ENCODE data around the gene MGAT5B.
A peak's percentile ranks its signal among the peaks of the same experiment; 100 is the strongest.
"Not testable (repeated sequence)": the region's sequence is repeated elsewhere in the genome, so short reads cannot be mapped to it uniquely, and the experiment has no call there.

The MGAT5B gene

DNA sequence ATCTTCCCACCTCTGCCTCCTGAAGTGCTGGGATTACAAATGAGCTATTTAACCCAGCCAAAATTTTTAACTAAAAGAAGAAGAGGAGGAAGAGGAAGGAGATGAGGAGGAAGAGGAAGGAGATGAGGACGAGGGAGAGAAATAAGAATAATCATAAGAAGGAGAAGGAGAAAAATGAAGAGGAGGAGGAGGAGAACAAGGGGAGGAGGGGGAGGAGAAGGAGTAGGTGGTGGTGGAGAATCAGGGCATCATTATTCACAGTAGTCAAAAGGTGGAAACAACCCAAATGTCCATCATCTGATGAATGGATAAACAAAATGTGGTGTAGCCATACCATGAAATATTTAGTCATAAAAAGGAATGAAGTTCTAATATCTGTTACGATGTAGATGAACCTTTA, 21.2 kb upstream of the MGAT5B start:
- no peak for DNase-seq

DNA sequence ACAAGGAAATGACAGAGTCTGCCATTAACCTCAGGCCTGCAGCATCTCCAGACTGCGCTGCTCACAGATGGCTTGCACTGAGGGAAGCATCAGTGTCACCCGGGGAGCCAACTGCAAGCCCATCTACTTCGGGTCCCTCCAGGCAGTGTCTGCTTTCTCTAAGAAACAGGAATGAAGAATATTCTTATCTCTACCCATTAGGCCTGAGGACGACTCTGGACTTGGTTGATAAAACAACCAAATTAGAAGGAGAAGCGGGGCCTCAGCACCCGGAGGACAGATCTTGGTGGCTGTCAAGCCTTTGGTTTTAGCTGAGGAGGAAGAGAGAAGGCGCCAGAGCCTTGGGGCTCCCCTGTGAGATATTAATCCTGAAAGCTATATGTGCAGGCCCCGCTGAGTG, 19.5 kb upstream of the MGAT5B start:
- DNase-seq: no peak

GRCh38 chr17:76849160-76849559, 19.0 kb upstream of the MGAT5B start:
- DNase-seq: not testable (repeated sequence)

GRCh38 chr17:76852843-76853242, 15.4 kb upstream of the MGAT5B start:
- DNase-seq: no peak

- no peak for DNase-seq
These were observed 13.1 kb upstream of the MGAT5B start for GRCh38 chr17:76855105-76855504.

DNA sequence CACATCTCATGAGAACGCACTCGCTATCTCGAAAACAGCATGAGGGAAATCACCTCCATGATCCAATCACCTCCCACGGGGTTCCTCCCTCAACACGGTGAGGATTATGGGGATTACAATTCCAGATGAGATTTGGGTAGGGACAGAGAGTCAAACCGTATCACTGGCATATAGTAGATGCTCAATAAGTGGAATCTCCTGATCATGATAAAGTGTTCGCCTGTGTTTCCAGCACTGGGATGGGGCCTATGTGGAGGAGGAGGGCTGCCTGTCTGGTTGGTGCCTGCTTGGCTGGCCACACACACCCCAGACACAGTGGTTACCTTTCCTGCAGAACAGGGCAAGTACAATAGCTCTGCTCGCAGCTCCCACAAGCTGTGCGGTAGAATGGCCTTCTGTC, 6.1 kb upstream of the MGAT5B start:
- DNase-seq: no peak

DNA sequence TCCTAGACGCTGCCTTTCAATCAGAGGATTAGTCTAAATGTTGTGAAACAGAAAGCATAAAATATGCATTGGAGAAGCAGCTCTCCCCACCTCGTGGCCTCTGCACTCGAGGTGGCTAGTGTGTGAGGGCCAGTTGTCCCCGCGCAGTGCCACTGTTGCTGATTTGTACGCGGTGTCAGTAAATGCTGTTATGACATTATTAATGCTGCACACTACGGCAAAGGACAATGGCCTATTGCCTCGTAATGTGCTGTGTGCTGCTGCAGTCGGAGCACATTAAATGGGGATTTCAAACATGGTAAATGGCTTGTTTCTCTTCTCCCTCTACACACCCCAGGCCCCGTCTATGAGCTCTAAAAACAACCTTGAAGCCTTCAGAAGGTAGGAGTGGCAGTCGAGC, 5.7 kb upstream of the MGAT5B start:
- no peak for DNase-seq

DNA sequence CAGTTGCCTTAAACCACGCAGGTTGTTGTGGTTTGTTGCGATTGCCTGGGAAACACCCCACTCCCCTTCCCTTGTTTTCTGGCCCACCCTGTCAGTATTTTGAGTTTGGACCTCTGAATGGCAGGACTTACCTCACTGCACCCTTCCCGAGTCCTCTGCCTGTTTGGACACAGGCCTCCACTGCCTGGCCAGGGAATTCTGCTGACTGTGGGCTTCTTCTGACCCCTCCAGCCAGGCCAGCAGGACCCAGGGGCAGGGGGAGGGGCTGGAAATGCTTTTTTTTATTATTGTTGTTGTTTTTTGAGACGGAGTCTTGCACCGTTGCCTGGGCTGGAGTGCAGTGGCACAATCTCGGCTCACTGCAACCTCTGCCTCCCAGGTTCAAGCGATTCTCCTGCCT, 4.2 kb upstream of the MGAT5B start:
- no peak for DNase-seq

- DNase-seq: no peak
These were observed 3.0 kb upstream of the MGAT5B start for GRCh38 chr17:76865174-76865573.

GRCh38 chr17:76866203-76866602, 2.0 kb upstream of the MGAT5B start:
- no peak for DNase-seq

DNA sequence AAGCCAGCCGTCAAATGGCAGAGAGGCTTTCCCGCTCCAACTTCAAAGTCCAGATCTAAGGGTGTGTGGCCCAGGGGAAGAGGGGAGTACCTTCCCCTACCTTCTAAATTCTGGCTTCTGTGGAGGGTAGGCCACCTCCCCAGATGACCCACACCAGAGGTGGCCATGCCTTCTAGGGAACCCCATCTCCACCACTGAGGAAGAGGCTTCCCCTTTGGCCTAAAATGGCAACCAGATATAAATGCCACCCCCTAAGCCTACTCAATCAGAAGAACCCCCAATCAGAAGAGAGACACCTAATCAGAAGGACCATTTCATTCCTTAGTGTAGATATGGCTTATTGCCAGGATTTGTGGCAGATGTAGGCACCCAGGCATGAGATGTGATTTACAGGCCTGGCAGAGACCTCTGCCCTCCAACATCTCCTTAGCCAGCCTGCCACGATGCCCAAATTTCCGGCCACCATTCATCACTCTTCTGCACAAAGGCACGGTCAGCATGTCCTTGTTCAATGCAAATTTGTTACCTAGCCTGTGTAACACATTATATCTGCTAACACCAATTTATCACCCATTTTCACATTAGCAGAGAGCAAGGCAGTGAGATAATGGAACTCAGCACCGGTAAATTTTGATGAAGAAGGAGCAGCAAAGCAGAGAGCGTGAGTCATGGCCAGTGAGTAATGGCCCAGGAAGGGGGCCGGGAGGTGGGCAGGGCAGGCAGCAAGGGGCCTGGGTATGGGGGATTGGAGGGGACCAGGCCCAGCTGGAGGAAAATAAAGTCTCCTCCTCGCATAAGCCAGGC, 1.2 kb upstream of the MGAT5B start:
- no peak for DNase-seq

DNA sequence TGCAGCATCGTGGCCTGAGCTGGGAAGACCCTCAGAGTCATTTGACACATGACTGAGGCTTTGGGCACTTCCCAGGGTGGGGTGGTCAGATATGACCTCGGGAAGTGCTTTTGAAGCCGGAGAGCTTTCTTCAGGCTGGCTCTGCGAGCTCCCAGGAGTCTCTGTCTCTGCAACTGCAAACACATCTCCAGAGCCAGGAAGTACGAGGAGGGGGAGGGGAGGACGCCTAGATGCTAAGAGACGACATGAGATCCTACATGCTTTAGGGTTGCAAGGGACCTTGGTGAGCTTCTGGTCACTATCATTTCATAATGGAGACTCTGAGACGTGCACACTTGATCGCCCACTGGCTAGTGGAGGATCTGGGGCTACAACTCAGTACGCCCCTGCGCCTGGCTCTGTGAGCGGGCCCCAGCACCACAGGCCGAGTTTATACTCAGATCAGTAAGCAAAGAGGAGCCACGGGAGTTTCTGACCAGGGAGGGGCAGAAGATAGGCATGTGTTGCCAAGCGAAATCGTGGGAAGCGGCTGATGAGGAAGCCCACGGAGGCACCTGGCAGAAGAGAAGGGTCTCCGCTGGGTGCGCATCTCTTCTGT, 527 bp upstream of the MGAT5B start:
- DNase-seq: peak; percentile 33

GRCh38 chr17:76868669-76869495, 678 bp downstream of the MGAT5B start:
- no peak for DNase-seq

GRCh38 chr17:76869496-76870376, 1.5 kb downstream of the MGAT5B start:
- no peak for DNase-seq

- DNase-seq: no peak
These were observed 2.1 kb downstream of the MGAT5B start for GRCh38 chr17:76870377-76870714.

DNA sequence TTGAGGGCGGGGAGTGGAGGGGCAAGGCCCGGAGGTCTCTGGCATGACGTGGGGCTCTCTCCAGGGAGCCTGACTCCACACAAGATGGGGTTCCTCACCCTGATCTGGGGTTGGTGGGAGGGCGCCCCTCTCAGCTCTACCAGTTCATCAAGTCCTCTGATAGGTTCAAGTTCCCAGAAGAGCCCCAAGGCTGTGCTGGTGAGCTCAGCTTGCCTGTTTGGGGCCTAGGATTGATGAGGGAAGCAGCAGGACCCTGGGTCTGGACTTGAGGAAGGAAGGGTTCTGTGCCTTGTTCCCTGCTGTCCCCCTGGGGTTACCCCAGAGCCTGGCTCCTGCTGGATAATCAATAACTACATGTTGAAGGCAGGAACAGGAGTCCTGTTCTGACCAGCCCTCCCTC, 3.5 kb downstream of the MGAT5B start:
- DNase-seq: no peak

- DNase-seq: no peak
These were observed 4.1 kb downstream of the MGAT5B start for GRCh38 chr17:76872221-76872873.

DNA sequence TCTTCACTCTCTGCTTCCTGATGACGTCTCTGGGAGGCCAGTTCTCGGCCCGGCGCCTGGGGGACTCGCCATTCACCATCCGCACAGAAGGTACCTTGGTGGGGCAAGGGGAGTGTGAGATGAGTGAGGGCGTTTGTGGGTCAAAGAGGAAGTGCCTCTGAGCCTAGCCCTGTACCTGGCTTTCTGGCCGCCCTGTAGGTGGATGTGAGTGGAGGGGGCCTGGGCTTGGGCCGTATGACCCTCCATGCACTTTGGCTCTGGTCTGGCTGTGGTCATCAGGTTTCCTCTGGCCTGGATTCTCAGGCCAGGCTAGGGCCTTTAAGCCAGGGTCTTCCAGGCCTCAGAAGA, 4.6 kb downstream of the MGAT5B start:
- no peak for DNase-seq

- DNase-seq: no peak
These were observed 5.7 kb downstream of the MGAT5B start for GRCh38 chr17:76873856-76874255.

DNA sequence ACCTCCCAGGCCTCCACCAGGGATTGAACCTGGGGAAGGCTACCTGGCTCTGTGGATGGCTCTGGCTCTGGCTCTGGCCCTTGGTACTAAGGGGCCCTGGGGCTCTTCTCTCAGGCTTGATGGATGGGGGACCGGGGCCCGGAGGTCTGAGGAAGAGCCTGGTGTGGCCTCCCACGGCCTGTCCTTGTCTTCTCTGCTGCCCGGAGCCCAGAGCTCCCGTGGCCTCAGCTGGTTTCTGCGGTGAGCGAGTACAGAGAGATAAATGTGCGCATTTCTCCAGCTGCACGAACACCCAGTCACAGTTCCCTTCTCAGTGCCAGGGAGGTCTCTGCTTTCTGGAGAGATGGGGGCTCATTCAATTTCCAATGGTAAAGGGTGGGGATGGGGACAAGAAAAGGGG, 9.2 kb downstream of the MGAT5B start:
- no peak for DNase-seq

GRCh38 chr17:76878568-76878967, 10.4 kb downstream of the MGAT5B start:
- DNase-seq: no peak

DNA sequence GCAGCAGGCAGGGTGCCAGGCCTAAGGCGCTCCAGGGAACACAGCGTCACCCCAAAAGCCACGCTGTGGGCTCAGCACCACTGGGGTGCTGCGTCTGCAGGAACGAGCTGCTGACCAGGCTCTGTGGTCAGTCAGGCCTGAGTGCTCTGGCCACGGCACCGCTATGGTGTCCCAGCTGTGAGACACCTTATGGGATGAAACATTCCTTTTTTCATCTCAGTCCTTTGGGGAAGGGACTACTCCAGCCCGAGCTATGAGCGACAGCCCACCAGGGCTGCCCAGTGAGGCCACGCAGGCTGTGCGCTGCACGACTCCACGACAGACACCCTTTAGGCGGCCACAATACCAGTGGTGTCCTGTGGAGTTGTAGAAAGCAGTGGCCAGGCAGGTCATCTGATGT, 11.1 kb downstream of the MGAT5B start:
- DNase-seq: no peak

DNA sequence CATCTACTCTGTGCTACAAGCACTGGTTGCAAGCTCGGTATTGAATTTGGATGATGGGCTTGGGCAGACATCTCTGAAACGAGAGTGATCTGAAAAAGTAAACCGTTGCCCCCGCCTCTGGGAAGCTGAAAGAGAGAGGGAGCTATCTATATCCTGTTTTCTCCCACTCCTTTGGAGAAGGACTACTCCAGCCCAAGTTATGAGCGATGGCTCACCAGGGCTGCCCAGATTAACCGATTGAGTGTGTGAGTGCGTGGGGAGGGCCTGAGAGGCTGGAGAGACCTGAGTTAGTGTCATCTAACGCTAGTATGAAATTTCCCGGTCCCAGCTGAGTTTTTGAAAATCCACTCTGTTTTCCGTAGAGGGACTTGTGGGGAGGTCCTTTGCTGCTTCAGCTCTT, 11.5 kb downstream of the MGAT5B start:
- no peak for DNase-seq
